ENCODE results near the gene RBM42. TPM values are rescaled to one million over a fixed set of nuclear protein-coding genes. Genes with fewer than 3 reads are reported as not detected.
"Not testable (repeated sequence)": the region's sequence is repeated elsewhere in the genome, so short reads cannot be mapped to it uniquely, and the experiment has no call there.

RBM42 gene
- total and polyA plus RNA-seq, 2 of the 13 experiments (the other 11 are each of a cell fraction or from before 2014, with no cell fraction given): 27.2 to 55.3 TPM

GRCh38 chr19:35601971-35602370, 26.9 kb upstream of the RBM42 start (continued):
- TF ChIP-seq AKNA (CRISPR knock-in tag; IDR thresholded peaks at IDR 0.05; ENCODE audit: borderline replicate concordance) (no peak), DNMT1 (CRISPR knock-in tag; IDR thresholded peaks at IDR 0.05) (no peak), ZBTB7A (CRISPR knock-in tag; IDR thresholded peaks at IDR 0.05) (no peak)

GRCh38 chr19:35604436-35604835, 24.4 kb upstream of the RBM42 start:
- DNase-seq (ENCODE audit: low spot score); H3K79me2 ChIP-seq (ENCODE audit: insufficient read depth, low read length); ATAC-seq; intact Hi-C loops (cut with micrococcal nuclease; ENCODE audit: unreplicated experiment); H4K20me1 ChIP-seq (ENCODE audit: insufficient read depth, low read length); H2AFZ ChIP-seq (ENCODE audit: low read length); CTCF ChIA-PET (ENCODE audit: low intra/inter-chr PET ratio, low total read pairs); H3K36me3 ChIP-seq (replicated peaks in 1 of 2; ENCODE audit: control insufficient read depth in 1 of 2, insufficient read depth in 2 of 2, low read length in 2 of 2); in situ Hi-C loops (cut with HindIII; ENCODE audit: extremely low pct_ligation_motif_present, low pct_unique_long_range_greater_than_20kb); FAIRE-seq: not testable (repeated sequence)
- H3K4me2 ChIP-seq (ENCODE audit: low read depth, low read length): peak overlapping the region; percentile 76
- H3K27ac ChIP-seq (ENCODE audit: extremely low read length, insufficient read depth, low read length): peak overlapping the region; percentile 80
- peaks cover 0 to 11% of the 10 kb centered on the region in 2 experiments; a peak in 1 of 5 replicates for H3K27me3 ChIP-seq (ENCODE audit: control insufficient read depth in 1 of 2, insufficient read depth in 2 of 2, low read length in 2 of 2)
- peaks cover 23% of the 10 kb centered on the region for H3K9me3 ChIP-seq (ENCODE audit: low read length)
- WGBS (ENCODE audit: low lambda C conversion rate): 13% methylated on average over 4 of the region's 4 CpGs
- POLR2A ChIA-PET: interaction anchor here (1.0 to 3.0 kb wide), 5 partner anchors 8 to 57 kb away, joined by 5 to 13 read pairs (median 6); partner anchors contain the start of gene COX6B1
- TSS peak; percentile 99 for BruUV-seq (replicated peaks)
- H3K4me3 ChIP-seq (replicated peaks in 1 of 3; ENCODE audit: insufficient read depth in 1 of 3, low read depth in 2 of 3, low read length in 3 of 3): peak overlapping the region; percentile 19 to 60 (median 46); a peak in 3 of 6 replicates
- peaks cover 20% of the 10 kb centered on the region for H3K4me1 ChIP-seq (ENCODE audit: insufficient read depth, low read length)
- peak overlapping the region; percentile 56 for H3K9ac ChIP-seq (ENCODE audit: insufficient read depth, low read depth, low read length)
- TF ChIP-seq ZXDC (CRISPR knock-in tag; IDR thresholded peaks at IDR 0.05): 0 out of 2 replicates have a peak, but pooled peaks have one; percentile 46
- peak; percentile 12; the same call in 1 of the 2 replicates for TF ChIP-seq ZNF772 (CRISPR knock-in tag; IDR thresholded peaks at IDR 0.05)
- 0 out of 2 replicates have a peak, but pooled peaks have one; percentile 13 for TF ChIP-seq ZSCAN29 (CRISPR knock-in tag; conservative IDR thresholded peaks at IDR 0.05)
- TF ChIP-seq ZNF296 (CRISPR knock-in tag; conservative IDR thresholded peaks at IDR 0.05): peak; percentile 34; the same call in 1 of the 2 replicates
